ENCODE measurements around the gene APOB.

Gene APOB

DNA sequence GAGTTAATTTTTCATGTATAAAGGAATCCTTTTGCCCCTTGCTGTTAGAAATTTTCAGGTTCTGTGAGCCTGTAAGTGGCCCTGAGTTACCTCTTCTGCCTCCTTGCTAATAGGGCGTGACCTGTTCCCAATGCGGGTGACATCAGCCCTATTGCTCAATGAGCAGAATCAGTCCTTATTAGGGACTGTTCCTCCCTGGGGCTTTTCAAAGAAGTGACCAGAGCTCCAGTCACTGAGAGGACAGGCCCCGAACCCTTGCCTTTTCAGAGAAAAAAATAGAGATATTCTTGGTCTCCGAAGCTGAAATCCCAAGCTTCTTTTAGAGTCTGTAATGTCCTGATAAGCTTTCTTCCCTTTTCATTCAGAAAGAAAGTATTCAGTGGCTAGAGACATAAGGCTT, 8.2 kb upstream of the APOB start:
- no peak overlapping the region for H3K27ac ChIP-seq (ENCODE audit: low read depth, low read length)
- no peaks in the 10 kb centered on the region for H4K20me1 ChIP-seq (ENCODE audit: control insufficient read depth, insufficient read depth, low read depth, low read length)
- TF ChIP-seq EZH2phosphoT487 (IDR thresholded peaks at IDR 0.05; ENCODE audit: borderline replicate concordance, low read length) (no peak), CTCF (IDR thresholded peaks at IDR 0.05; ENCODE audit: low read depth, low read length, poor library complexity, severe bottlenecking) (no peak)
- no peaks in the 10 kb centered on the region for H3K36me3 ChIP-seq (ENCODE audit: control insufficient read depth, low read length)
- no peaks in the 10 kb centered on the region for H3K9me3 ChIP-seq (ENCODE audit: control insufficient read depth, insufficient read depth, low read length)
- H3K4me1 ChIP-seq (ENCODE audit: control insufficient read depth, low read length): no peaks in the 10 kb centered on the region
- H3F3A ChIP-seq (ENCODE audit: control insufficient read depth, insufficient read depth): no peaks in the 10 kb centered on the region
- no peak overlapping the region for H3K4me3 ChIP-seq (ENCODE audit: low read length)
- H3K4me2 ChIP-seq (ENCODE audit: low read length): no peak overlapping the region
- no peaks in the 10 kb centered on the region for H3K79me2 ChIP-seq (ENCODE audit: control insufficient read depth, low read length)
- no peaks in the 10 kb centered on the region for H3K9me2 ChIP-seq (replicated peaks; ENCODE audit: control insufficient read depth, low read length)
- no peaks in the 10 kb centered on the region; the same call in 1 of the 2 replicates for H3K27me3 ChIP-seq (ENCODE audit: control insufficient read depth, low read length)

- TF ChIP-seq EZH2phosphoT487 (IDR thresholded peaks at IDR 0.05; ENCODE audit: borderline replicate concordance, low read length): no peak
- TF ChIP-seq CTCF (IDR thresholded peaks at IDR 0.05; ENCODE audit: low read depth, low read length, poor library complexity, severe bottlenecking): no peak
- H3K27ac ChIP-seq (ENCODE audit: low read depth, low read length): no peak overlapping the region
- H3K27me3 ChIP-seq (ENCODE audit: control insufficient read depth, low read length): no peaks in the 10 kb centered on the region; the same call in 1 of the 2 replicates
- H3K4me3 ChIP-seq (ENCODE audit: low read length): no peak overlapping the region
- H3K36me3 ChIP-seq (ENCODE audit: control insufficient read depth, low read length): no peaks in the 10 kb centered on the region
- H3K9me2 ChIP-seq (replicated peaks; ENCODE audit: control insufficient read depth, low read length): no peaks in the 10 kb centered on the region
- H3K79me2 ChIP-seq (ENCODE audit: control insufficient read depth, low read length): no peaks in the 10 kb centered on the region
- no peak overlapping the region for H3K4me2 ChIP-seq (ENCODE audit: low read length)
- H3F3A ChIP-seq (ENCODE audit: control insufficient read depth, insufficient read depth): no peaks in the 10 kb centered on the region
- no peaks in the 10 kb centered on the region for H3K4me1 ChIP-seq (ENCODE audit: control insufficient read depth, low read length)
- no peaks in the 10 kb centered on the region for H3K9me3 ChIP-seq (ENCODE audit: control insufficient read depth, insufficient read depth, low read length)
- no peaks in the 10 kb centered on the region for H4K20me1 ChIP-seq (ENCODE audit: control insufficient read depth, insufficient read depth, low read depth, low read length)
These were observed 6.3 kb upstream of the APOB start for GRCh38 chr2:21050164-21050563.

GRCh38 chr2:21047141-21048009, 3.5 kb upstream of the APOB start:
- peaks cover 8% of the 10 kb centered on the region for H3K27me3 ChIP-seq (ENCODE audit: control insufficient read depth, low read length)
- H3K9me2 ChIP-seq (replicated peaks; ENCODE audit: control insufficient read depth, low read length): no peaks in the 10 kb centered on the region
- H4K20me1 ChIP-seq (ENCODE audit: control insufficient read depth, insufficient read depth, low read depth, low read length): no peaks in the 10 kb centered on the region
- no peaks in the 10 kb centered on the region for H3K9me3 ChIP-seq (ENCODE audit: control insufficient read depth, insufficient read depth, low read length)
- H3K4me3 ChIP-seq (ENCODE audit: low read length): no peak overlapping the region
- TF ChIP-seq EZH2phosphoT487 (IDR thresholded peaks at IDR 0.05; ENCODE audit: borderline replicate concordance, low read length): no peak
- no peaks in the 10 kb centered on the region for H3F3A ChIP-seq (ENCODE audit: control insufficient read depth, insufficient read depth)
- H3K4me2 ChIP-seq (ENCODE audit: low read length): no peak overlapping the region
- H3K4me1 ChIP-seq (ENCODE audit: control insufficient read depth, low read length): no peaks in the 10 kb centered on the region
- H3K79me2 ChIP-seq (ENCODE audit: control insufficient read depth, low read length): no peaks in the 10 kb centered on the region
- H3K27ac ChIP-seq (ENCODE audit: low read depth, low read length): no peak overlapping the region
- no peaks in the 10 kb centered on the region for H3K36me3 ChIP-seq (ENCODE audit: control insufficient read depth, low read length)

DNA sequence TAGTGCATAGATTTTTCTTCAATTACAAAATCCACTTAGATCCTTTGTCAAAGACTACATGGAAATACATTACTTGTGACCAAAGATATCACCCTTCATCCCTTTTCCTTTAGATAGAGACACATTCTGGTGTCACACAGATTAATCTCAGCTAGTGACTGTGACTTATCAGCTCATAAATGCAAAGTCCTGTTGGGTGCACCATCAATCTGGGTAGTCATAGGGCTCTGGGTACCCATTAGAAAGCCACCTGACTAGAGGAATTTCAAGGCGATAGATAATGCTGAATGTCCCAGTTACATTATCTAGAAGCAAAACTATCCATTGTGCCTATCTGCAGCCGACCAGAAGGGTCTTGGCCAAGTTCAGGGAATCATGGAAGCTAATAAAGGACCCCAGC, 2.6 kb upstream of the APOB start:
- H3K27ac ChIP-seq (ENCODE audit: low read depth, low read length): no peak overlapping the region
- H3K9me2 ChIP-seq (replicated peaks; ENCODE audit: control insufficient read depth, low read length): no peaks in the 10 kb centered on the region
- H3K9me3 ChIP-seq (ENCODE audit: control insufficient read depth, insufficient read depth, low read length): no peaks in the 10 kb centered on the region
- H3K36me3 ChIP-seq (ENCODE audit: control insufficient read depth, low read length): no peaks in the 10 kb centered on the region
- H4K20me1 ChIP-seq (ENCODE audit: control insufficient read depth, insufficient read depth, low read depth, low read length): no peaks in the 10 kb centered on the region
- TF ChIP-seq CTCF (IDR thresholded peaks at IDR 0.05; ENCODE audit: low read depth, low read length, poor library complexity, severe bottlenecking) (no peak), EZH2phosphoT487 (IDR thresholded peaks at IDR 0.05; ENCODE audit: borderline replicate concordance, low read length) (no peak)
- no peak overlapping the region for H3K4me2 ChIP-seq (ENCODE audit: low read length)
- H3K4me1 ChIP-seq (ENCODE audit: control insufficient read depth, low read length): no peaks in the 10 kb centered on the region
- no peaks in the 10 kb centered on the region for H3F3A ChIP-seq (ENCODE audit: control insufficient read depth, insufficient read depth)
- no peak overlapping the region for H3K4me3 ChIP-seq (ENCODE audit: low read length)
- H3K27me3 ChIP-seq (ENCODE audit: control insufficient read depth, low read length): peaks cover 8% of the 10 kb centered on the region
- no peaks in the 10 kb centered on the region for H3K79me2 ChIP-seq (ENCODE audit: control insufficient read depth, low read length)

All from DOHH2 (cell line).